Islet of Langerhans (tissue), 1 donor: ENCODE measurements around the gene CLMP.

Experiments used
- FAIRE-seq: peaks from one replicate; lab custom pipeline; 2011; peaks lifted over from hg19 to GRCh38; lab: Jason Lieb, UNC

CLMP gene

GRCh38 chr11:123188508-123189165, 6.4 kb downstream of the CLMP start:
- no peak for FAIRE-seq

DNA sequence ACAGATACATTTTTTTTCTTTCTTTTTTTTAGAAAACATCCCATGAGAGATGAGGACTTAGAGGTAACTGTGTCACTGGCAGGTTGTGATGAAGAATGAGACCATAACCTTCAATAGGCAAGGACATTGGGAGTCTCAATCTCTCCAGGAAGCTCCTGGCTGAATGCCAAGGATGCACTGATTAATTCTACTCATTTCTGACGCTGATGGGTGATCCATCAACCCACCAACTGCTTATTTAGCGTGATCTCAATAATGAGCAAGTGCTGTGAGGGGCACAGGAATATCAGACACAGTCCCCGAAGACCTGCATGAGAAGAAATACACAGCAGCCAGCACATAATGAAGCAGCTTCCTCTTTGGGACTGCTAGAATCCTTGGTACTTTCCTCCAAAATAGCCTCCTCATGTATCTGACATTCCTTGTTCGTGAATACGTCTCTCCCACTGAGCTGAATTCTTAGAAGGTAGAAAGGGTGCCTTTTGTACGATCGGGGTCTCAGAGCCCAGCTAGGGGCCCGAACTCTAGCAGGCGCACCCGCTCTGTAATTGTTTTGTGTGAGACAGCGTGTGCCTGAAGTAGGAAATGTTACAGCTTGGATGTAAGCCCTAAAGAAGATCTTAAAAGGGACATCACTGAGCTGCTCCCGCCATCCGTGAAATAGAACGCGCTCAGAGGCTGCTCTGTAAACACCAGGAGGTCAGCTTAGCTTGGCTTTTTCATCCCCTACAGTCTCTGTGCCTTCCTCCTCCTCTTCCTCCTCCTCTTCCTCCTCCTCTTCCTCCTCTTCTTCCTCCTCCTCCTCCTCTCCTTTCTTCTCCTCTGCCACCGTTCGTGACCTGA, 7.2 kb downstream of the CLMP start:
- FAIRE-seq: no peak

- no peak for FAIRE-seq
Observed at GRCh38 chr11:123187248-123187647, 7.8 kb downstream of the CLMP start.

GRCh38 chr11:123186286-123186685, 8.8 kb downstream of the CLMP start:
- no peak for FAIRE-seq

DNA sequence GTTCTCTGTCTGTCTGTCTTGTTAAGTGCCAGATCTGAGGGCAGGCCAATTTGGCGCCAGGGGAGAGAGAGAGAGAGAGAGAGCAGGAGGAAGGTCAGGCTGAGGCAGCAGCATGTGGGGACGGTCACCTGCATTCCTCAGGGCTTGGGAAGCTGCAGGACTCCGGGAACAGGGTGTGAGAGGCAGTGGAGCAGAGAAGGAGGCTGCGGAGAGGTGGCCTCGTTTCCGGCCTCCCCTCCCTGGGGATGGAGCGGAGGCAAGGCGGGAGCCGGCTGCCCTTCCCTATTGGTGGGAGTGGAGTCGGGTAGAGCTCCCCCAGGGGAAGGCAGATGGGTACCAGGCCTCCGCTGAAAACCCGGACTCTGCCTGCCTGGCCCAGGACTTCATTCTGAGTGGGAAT, 9.7 kb downstream of the CLMP start:
- no peak for FAIRE-seq

GRCh38 chr11:123184531-123184930, 10.5 kb downstream of the CLMP start:
- no peak for FAIRE-seq

DNA sequence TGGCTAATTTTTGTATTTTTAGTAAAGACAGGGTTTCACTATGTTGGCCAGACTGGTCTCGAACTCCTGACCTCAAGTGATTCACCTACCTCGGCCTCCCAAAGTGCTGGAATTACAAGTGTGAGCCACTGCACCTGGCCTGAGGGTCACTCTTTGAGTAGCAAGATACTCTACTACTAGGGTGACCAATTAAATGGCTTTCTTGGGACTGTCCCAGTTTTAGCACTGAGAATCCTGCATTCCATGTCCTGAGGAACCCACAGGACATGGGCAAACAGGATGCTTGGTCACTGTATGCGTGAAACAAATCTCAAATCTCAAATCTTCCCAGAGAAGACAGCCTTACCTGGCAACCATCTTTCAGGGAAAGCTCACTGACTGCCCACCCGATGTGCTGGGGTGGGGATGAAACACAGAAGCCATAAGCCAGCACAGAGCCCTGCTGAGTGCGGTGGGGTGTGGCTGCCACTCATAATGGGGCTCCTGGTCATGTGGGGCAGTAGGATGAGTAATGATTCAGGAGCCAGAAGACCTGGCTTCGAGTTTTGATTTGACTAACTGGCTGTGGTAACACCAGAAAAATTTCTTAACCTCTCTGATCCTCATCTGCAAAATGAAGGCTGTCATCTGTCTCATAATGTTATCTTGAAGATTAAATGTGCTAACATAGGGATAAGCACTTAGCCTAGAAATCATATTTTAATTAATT, 11.5 kb downstream of the CLMP start:
- FAIRE-seq: no peak

GRCh38 chr11:123181767-123182500, 13.1 kb downstream of the CLMP start:
- no peak for FAIRE-seq

GRCh38 chr11:123181075-123181474, 14.0 kb downstream of the CLMP start:
- FAIRE-seq: no peak

DNA sequence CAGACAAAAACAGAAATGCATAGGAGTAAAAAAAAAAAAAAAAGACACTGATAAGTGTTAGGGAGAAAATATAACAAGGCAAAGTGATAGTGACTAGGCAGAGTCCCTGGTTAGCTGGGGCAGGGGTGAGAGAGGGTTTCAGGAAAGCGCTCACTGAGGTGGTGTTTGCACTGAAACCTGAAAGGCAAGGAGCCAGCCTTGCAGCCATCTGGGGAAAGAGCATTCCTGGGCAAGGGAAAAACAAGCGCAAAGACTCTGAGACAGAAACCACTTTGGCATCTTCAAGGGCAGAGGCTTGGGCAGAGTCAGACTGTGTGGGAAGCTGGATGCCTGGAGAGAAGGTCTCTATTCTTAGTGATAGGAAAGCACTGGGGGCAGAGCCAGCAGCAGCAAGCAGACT, 14.5 kb downstream of the CLMP start:
- FAIRE-seq: no peak

- FAIRE-seq: no peak
Observed at GRCh38 chr11:123180166-123180565, 14.9 kb downstream of the CLMP start.

DNA sequence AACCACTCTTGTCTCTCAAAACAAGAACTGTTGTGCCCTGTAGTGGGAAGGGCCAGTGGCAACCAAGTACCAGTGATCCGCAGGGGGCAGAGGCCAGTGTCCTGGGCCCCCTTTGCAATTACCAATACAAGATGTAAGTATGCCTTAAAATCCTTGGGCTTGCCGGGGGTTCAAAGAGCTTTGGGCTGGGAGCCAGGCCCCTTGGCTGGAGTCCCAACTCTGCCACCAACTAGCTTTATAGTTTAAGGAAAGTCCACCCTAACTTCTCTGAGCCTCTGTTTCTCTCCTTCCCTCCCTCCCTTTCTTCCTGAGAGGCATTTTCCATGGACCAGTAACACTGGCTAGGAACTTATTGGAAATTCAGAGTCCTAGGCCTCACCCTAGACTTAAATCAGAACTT, 15.5 kb downstream of the CLMP start:
- no peak for FAIRE-seq

GRCh38 chr11:123178186-123178585, 16.9 kb downstream of the CLMP start:
- FAIRE-seq: no peak

- no peak for FAIRE-seq
Observed at GRCh38 chr11:123176785-123177184, 18.3 kb downstream of the CLMP start.

DNA sequence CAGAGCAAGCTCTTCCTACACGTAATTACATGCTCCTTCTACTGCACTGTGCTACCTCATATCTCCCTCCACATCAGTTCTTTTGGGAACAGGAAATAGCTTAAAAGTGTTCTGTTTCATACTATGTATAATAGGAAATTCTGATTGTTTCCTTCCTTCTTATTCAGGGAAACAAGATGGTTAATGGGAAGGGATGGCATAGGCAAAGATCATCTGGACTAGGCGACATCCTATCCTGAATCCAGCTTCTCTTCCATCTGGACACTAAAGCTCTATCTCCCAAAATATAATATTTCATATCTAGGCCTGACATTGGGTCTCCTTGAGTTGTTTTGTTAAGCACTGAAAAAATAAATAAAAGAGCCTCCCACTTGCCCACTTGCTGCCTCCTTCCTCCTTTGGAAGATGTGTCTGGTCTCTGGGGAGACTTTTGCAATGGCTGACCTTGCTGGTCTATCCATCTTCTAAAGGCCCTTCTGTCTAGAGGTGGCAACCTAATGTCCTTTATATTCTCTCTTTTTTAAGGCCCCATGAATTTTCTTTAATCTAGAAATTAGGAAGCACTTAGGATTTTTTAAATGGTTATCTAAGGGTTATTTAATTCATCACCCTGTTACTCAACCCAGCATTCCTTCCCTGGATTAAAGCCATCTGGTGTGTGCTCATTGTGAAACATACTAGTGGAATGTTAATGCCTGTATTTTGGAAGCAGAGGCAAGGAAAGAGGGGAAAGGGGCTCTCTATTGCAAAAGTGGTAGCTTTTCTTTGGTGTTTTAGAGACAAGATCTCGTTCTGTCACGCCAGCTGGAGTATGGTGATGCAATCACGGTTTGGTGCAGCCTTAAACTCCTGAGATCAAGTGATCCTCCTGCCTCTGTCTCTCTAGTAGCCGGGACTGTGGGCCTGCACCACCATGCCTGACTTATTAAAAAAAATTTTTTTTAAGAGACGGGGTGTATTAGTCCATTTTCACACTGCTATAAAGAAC, 20.6 kb downstream of the CLMP start:
- FAIRE-seq: no peak

GRCh38 chr11:123173856-123174186, 21.2 kb downstream of the CLMP start:
- FAIRE-seq: no peak

DNA sequence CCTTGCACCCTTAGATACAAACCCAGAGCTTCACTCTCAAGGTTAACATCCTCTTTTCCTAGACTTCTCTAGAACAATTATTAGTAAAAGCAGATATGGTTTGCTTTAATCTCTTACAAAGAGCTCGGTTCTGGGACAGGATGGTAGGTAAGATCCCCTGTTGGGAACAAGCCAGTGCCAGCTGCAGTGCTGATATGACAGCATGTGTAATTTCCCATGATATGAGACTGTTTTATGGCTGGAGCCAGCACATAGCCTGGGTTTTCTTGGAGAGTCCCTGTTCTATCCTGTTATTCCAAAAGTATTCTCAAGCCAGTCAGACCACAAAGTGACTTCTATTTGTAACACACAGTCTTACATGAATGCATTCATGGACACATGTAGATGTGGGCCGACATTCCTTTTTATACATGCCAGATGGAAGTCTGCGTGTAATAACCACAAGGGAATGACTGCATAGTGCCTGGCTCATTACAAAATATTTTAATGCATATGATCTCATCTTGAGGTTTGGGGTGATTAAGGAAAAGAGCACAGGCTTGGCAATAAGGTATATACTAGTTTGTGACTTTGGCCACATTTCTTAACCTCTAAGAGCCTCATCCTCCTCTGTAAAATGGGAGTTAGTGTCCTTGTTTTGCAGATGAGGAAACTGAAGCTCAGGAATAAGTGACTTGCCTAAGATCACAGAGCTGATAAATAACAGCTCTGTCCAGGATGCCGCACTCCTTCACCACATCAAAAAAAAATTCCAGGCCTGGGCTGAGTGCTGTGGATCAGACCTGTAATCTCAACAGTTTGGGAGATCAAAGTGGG, 21.8 kb downstream of the CLMP start:
- FAIRE-seq: no peak

DNA sequence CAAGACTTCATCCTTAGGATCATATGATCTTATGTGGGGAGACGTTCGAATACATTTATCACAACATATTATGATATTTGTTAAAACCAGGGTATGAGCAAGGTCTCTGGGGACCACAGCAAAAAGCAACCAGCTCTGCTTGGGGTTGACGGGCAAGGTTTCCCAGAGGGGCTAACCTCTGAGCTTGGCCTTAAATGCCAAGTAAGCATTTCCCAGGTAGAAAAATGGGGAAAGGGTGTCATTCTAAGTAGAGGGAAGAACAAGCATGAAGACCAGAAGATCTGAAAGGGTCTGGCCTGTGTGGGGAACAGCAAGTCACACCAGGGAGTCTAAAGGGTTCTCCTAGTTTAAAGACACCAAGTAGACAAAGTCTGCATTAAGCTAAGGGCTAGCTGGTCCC, 24.1 kb downstream of the CLMP start:
- FAIRE-seq: no peak

GRCh38 chr11:123169821-123170220, 25.2 kb downstream of the CLMP start:
- no peak for FAIRE-seq

DNA sequence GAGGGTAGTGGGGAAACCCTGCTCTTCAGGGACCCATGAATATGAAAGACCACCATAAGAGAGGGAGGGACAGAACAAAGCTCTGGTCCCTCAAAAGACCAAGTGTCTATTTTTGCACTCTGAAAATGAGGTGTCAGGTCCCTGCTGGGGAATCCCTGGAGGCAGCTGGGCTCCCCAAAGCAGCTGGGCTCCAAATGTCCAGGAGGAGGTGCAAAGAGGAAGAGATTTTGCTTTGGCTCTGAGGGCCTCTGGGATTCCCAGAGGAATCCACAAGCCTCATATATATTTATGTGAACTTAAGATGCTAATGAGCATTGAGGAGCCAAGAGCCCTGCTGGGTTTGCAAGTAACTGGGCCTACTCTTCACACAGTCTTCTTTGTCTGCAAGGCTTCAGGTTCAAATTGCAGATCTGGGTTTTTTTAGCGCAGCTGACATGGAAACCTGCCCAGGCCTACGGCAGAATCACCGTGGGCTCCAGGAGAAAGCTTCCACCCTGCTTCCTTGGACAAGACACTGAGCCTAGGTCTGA, 26.0 kb downstream of the CLMP start:
- FAIRE-seq: no peak
